NCI-H510A (cell line): ENCODE results near the gene NCAM1.
"Not testable (repeated sequence)": the region's sequence is repeated elsewhere in the genome, so short reads cannot be mapped to it uniquely, and the experiment has no call there.

ENCODE experiments used
- DNase-seq: peaks from one replicate; lab custom pipeline; 2025; lab: John Stamatoyannopoulos, UW

Gene NCAM1

DNA sequence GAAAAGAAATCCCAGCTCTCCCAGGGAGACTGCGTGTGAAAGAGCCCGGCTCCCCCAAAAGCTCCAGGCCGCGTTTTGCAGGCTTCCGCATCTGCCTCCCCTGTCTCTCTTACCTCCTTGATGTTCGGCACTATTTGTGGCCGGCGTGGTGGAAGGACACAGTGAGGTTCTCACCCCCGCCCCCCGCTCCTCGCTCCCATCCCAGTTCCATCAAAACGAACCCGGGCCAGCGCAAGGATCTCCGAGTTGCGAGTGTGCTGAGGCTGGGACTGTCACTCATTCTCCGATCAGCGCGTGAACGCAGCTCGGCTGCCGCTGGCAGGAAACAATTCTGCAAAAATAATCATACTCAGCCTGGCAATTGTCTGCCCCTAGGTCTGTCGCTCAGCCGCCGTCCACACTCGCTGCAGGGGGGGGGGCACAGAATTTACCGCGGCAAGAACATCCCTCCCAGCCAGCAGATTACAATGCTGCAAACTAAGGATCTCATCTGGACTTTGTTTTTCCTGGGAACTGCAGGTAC is at the start of gene NCAM1:
NCAM1 (plus strand) TSS at position 275 of the 523 bp plus-strand sequence.
- DNase-seq = peak; percentile 96

- no peak for DNase-seq
Observed at GRCh38 chr11:112922606-112923005, 38.6 kb upstream of the NCAM1 start.

DNA sequence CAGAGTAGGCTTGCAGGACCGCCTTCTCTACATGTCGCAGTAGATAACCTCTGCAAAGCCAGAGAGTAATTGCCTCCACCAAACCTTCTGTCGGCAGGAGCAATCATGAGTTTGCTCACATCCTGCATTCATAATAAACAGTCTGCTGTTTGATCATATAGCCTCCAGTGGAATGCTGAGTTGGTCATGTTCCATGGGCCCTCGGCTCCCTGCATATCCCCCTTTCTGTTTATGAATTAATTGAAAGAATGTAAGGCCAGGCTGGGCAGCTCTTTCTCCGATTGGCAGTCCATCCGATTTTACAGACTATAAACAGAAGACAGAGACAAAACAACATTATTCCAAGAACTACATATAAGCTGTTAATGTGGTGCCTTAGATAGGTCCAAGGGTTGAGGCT is 36.4 kb upstream of the NCAM1 start:
- DNase-seq = not testable (repeated sequence)

- DNase-seq = no peak
Observed at GRCh38 chr11:112925516-112926310, 35.5 kb upstream of the NCAM1 start.

- DNase-seq = no peak
Observed at GRCh38 chr11:112928136-112928535, 33.1 kb upstream of the NCAM1 start.

- no peak for DNase-seq
Observed at GRCh38 chr11:112929432-112929831, 31.8 kb upstream of the NCAM1 start.

DNA sequence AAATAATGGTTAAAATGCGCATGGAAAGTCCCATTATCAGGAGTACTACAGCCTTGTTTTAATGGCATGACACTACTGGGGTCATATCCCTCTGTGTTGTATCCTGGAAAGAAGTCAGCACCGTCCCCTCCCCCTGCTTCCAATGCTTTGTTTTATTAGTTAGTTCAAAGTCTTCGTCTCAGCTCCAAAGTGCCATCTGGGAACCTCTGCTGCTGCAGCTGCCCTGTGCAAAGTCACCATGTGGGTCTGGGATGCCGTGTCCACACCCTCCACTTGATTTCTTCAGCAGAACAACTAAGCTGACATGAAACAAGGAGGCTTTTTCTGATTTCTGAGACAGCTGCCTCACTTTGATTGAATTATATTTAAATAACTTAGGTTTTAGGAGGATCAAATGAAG is 29.5 kb upstream of the NCAM1 start:
- DNase-seq = no peak

DNA sequence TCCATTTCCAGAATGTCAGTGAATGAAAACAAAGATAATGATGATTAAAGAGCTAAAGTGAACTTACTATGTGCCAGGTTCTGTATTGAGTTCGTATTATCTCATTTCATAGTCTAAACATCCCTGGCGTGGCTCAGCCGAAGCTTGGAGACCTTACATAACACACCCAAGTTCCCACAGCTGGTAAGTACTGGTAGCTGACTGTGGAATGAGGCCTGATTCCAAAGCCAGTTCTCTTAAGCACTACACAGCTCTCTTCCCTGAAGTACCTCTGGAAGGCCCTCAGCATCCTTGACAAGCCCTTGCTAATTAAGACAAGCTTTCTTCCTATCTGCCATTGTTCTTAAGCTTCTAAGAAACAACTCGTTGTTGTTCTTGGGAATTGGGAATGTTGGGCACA is 28.6 kb upstream of the NCAM1 start:
- DNase-seq = no peak

- DNase-seq = no peak
Observed at GRCh38 chr11:112933970-112934369, 27.2 kb upstream of the NCAM1 start.

DNA sequence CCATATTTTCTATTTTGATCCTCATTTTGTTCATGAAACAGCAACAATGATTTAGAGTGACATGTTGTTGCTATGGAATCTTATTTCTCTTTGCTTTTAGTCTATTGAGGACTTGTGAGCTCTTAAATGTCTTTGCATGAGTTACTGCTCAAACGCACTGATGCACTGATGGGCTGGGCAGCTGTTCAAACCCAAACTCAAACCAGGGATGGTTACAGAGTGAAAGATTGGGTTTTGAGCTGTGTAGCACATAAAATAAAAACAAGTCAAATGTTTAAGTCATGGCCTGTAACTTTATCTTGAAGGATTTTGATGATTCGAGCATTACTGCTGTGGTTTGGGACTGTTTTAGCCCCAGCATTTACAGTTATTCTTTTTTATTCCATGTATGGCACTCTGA is 20.1 kb upstream of the NCAM1 start:
- no peak for DNase-seq

DNA sequence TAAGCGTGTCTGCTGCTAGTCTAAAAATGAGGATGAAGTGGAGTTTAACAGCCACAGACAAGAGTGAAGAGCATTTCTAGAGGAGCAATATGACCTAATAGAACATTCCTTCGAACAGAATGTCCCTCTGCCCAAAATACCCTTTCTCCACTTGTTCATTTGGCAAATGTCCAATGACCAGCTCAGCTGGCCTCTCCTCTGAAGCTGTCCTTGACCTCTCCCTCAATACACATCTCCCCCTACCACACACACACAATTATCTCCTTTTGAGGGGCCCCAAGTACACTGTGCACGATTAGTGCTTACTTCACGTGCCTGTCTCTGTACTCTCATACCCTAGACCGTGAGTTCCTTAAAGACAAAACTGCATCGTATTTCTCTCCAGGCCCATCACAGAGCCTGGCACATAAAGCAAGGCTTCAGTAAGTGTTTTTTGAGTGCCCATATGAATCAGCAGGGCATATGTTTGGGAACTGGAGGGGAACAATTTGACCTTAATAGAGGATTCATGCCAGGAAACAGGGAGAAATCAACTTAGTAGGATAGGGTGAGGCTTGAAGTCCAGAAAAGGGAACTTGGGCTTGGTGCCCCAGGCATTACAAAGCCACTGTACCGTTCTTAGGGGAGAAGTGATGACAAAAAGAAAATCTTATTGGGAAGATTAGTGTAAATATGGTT is 18.1 kb upstream of the NCAM1 start:
- no peak for DNase-seq

- DNase-seq = no peak
Observed at GRCh38 chr11:112946866-112947265, 14.4 kb upstream of the NCAM1 start.

DNA sequence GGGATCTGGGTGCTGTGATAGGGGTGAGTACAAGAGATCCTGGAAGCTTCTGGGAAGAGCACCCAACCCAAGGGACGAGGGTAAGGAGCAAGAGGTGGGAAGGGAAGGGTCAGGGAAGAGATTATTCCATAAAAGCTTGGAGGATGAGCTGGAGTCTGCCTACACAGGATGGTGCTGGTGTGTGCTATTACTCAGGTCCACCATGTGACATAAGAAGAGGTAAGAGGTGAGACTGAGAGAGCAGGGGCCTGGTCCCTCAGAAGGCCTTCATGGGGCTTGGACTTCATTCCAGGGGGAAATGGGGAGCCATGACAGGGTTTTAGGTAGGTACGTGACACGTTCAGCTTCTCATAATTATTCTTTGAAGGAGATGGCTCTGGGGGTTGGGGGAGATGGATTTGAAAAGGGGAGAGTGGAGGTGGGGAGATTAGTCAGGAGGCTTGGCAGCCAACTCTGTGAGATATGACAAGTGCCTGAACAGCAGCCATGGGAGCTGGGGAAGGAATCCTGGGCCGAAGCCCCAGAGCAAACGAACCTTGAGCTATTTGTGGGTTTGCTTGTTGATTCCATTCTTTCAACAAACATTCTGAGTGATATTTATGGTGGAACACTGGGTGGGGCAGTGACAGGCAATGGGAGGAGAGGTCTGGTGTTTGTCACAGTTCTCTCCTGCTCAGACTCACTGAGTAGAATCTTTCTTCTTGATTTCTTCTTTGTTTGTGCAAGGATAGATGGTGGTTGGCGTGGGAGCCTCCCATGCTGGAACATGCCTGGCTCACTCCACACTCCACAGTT is 11.2 kb upstream of the NCAM1 start:
- no peak for DNase-seq

- no peak for DNase-seq
Observed at GRCh38 chr11:112958670-112959069, 2.5 kb upstream of the NCAM1 start.

DNA sequence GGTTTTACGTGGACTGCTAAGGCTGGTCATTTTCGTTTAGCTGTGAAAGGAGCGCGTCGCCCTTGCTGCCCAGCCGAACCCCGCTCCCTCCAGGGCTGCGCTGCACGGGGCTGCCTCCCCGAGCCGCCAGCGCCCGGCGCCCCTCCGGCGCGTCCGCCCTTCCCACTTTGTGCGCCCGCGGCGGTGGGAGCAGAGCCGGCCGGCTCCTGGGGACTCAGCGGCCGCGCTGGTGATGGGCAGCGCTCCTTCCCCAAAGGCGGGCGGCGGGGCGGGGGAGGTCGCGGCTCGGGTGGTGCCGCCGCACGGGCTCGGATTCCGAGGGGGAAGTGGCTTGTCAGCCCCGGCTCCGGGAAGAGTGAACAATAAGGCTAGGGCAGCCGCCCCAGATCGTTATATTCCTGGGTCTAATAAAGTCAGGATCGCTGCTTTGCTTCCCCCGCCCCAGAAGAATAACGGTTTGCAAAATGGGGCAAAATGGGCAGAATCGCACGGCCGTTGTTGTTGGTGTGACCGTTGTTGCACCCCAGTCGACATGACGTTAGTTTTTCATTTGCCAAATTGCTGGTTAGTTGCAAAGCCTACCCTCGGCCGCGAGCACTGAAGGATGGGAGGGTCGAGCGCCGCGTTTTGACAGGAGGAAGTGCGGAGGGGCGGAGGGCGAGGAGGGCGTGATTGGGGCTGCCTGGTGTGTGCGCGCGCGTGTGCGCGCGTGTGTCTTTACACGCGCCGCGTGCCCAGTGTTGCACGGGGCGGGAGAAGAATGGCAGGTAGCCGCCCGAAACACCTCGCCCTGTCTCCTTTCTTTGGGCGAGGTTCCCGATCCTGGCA is 745 bp downstream of the NCAM1 start:
- no peak for DNase-seq

DNA sequence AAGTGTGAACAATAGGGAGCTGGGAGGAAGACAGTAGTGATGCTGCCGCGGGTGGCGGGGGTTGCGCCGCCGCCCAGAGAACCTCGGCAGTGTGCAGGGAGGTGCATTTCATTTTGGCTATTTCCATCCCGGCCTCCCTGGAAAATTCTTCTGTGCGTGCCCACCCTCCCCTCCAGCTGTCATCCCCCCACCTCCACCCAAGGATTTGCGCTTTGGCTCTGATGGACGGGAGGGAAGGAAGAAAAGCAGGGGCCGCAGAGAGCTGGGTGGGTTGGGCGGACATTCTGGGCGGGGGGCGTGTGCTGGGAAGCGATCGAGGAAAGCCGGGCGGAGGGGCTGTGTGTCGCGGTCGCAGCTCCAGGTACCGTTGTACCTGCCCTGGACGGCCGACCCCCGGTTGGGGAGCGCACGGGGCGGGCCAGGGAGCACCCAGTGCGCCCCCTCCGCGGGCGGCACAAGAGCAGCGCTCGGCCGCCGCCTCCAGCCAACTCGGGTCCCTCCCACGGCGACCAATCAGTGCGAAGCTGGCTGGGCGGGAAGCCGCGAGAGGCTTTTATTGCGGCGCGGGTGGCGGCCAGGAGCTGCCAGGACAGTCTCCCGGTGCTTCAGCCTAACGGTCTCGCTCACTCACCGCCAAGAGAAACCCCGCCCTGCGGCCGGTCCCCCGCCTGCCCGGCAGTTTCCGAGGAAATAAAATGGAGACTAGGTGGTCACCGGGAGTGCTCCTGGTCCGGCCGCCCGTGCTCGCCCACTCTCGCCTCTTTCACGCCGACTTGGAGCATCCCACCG is 1.6 kb downstream of the NCAM1 start:
- DNase-seq = peak; percentile 64

DNA sequence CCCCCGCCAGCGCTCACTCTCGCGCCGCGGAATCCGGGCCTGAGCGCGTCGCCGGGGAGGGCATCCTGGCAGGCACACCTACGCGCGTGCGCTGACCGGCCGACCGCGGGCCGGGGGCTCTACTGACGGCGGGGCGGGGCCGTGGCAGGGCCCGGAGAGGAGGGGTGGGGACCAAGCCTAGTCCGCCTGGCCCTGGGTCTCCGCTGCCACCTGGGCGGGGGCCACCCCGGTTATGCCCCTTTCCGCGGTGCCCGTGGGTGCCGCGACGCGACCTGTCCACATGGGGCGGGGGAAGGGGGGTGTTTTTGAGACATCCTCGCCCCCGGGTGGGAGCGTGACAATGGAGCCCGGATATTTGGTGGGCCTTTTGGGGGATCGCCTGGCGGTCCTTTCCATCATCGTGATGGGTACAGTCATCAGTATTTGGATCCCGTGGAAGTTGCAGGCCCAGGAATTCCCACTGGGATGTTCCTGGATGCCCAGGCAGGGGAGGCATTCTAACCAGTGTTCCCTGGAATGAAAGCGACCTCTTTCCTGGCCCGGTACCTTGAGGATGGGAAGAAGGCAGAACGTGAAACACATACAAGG is 2.2 kb downstream of the NCAM1 start:
- peak; percentile 24 for DNase-seq

DNA sequence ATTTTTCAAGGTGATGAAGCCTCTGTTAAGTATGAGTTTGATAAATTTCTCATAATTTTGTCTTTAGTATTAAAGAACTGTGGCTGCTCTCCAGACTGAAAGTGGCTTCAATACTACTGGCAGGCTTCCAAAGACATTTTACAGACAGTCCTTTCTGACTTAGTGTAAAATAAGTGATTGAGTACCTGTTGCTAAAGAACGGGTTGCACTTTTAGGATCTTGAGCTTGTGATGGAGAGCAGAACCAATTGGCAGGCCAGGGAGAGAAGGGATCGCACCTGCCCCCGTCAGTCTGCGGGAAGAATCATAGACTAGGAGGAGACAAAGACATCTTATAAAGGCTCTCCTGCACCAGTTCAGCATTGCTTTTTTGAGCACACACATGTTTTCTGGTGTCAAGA is 4.4 kb downstream of the NCAM1 start:
- DNase-seq = no peak

GRCh38 chr11:112966561-112966960 is 5.3 kb downstream of the NCAM1 start:
- DNase-seq = no peak

DNA sequence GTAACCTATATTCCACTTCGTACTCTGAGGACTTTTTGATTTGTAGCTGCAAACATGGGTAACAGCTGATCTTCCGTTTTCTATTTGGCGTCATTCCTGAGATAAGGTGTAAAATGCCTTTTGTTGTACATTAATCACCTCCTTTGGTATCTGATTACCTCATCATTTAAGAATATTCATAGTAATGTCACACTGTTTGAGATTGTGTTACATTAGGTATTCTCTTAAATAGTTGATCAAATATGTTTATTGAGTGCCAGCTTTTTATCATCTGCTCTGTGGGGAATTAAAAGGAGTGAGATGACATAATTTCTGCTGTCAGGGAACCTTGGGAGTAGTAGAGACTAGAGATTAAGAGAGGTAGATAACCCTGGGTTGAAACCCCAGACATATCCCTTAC is 5.9 kb downstream of the NCAM1 start:
- no peak for DNase-seq
